Endothelial cell of umbilical vein (primary cell): ENCODE measurements around the gene RNF186. TPM values are rescaled to one million over a fixed set of nuclear protein-coding genes. Genes with fewer than 3 reads are reported as not detected.

Source experiments
- BruUV-seq: library from RNA; stranded (reverse); fragments of 400-500 nt; replicated peaks from 2 replicates; lab custom pipeline; 2021; lab: Mats Ljungman, UMichigan
- CTCF ChIA-PET: fragments of 300-600, 350-600 bp; sonication (Branson Sonifier 250); formaldehyde crosslinking; loops from one replicate; lab custom pipeline; 2021; ENCODE audit warnings: antibody characterized with exemption, inconsistent platforms; lab: Charles Lee
- POLR2A ChIA-PET: fragments of 300-600, 350-600 bp; sonication (Branson Sonifier 250); formaldehyde crosslinking; loops from one replicate; lab custom pipeline; 2021; ENCODE audit warnings: antibody characterized with exemption, inconsistent platforms; lab: Charles Lee
- DNase-seq: peaks from one replicate; pipeline ENCODE4 v3.0.0-alpha.2; 2011; ENCODE audit warnings: low read depth, low spot score
- FAIRE-seq: peaks from 2 replicates; lab custom pipeline; 2011; peaks lifted over from hg19 to GRCh38; lab: Jason Lieb, UNC
- H2AFZ ChIP-seq: 2 replicates; pipeline ENCODE4 v1.6.0; 2012; ENCODE audit warnings: low read depth, low read length, control low read depth, inconsistent platforms
- H3K27ac ChIP-seq: 2 replicates; pipeline ENCODE4 v1.5.1; 2011; ENCODE audit warnings: low read depth, mild to moderate bottlenecking, control low read depth, low read length, moderate library complexity; ENCODE audit not compliant: insufficient read depth
- H3K27me3 ChIP-seq, 2 experiments: 2 replicates each; pipeline versions ENCODE4 v1.6.0 to v1.6.1; 2011; ENCODE audit warnings: low read length in 2 of 2, mixed read lengths in 1 of 2; ENCODE audit not compliant: control insufficient read depth in 2 of 2, insufficient read depth in 2 of 2
- H3K36me3 ChIP-seq, 2 experiments: 2 replicates in 1 of 2; 3 replicates in 1 of 2; pipeline ENCODE4 v1.5.1; 2011; ENCODE audit warnings: low read length in 2 of 2, mild to moderate bottlenecking in 1 of 2, moderate library complexity in 1 of 2; ENCODE audit not compliant: control insufficient read depth in 2 of 2, insufficient read depth in 2 of 2; ENCODE audit errors: extremely low read depth in 1 of 2
- H3K4me1 ChIP-seq: 3 replicates; pipeline ENCODE4 v1.5.1; 2011; ENCODE audit warnings: mild to moderate bottlenecking, low read length; ENCODE audit not compliant: control insufficient read depth, insufficient read depth; ENCODE audit errors: extremely low read depth
- H3K4me2 ChIP-seq: 2 replicates; pipeline ENCODE4 v1.6.1; 2011; ENCODE audit warnings: low read length, control low read depth, mixed read lengths; ENCODE audit not compliant: insufficient read depth
- H3K4me3 ChIP-seq, 3 experiments: fragments of 200-600 bp in 1 of 3; sonication (generic), shearing (Covaris generic) in 1 of 3; replicated peaks in 1 of 3; 2 replicates each; pipeline ENCODE4 v1.5.1; 2011 to 2016; ENCODE audit warnings: control low read depth in 3 of 3, low read length in 3 of 3, mild to moderate bottlenecking in 2 of 3, inconsistent platforms in 1 of 3, low read depth in 1 of 3, moderate library complexity in 1 of 3; ENCODE audit not compliant: insufficient read depth in 1 of 3
- H3K79me2 ChIP-seq: 2 replicates; pipeline ENCODE4 v1.6.0; 2012; ENCODE audit warnings: low read length, inconsistent platforms; ENCODE audit not compliant: control insufficient read depth, insufficient read depth
- H3K9ac ChIP-seq: replicated peaks from 2 replicates; pipeline ENCODE3; 2011; ENCODE audit warnings: low read length, control low read depth; ENCODE audit not compliant: insufficient read depth; ENCODE audit errors: extremely low read depth
- H3K9me1 ChIP-seq: replicated peaks from 3 replicates; pipeline ENCODE4 v1.6.0; 2011; ENCODE audit warnings: mild to moderate bottlenecking, low read length; ENCODE audit not compliant: control insufficient read depth, insufficient read depth; ENCODE audit errors: extremely low read depth
- H3K9me3 ChIP-seq: replicated peaks from 2 replicates; pipeline ENCODE4 v1.5.1; 2012; ENCODE audit warnings: low read length, inconsistent platforms; ENCODE audit not compliant: control insufficient read depth, insufficient read depth
- H4K20me1 ChIP-seq: replicated peaks from 2 replicates; pipeline ENCODE3; 2011; ENCODE audit warnings: mild to moderate bottlenecking, low read length; ENCODE audit not compliant: control insufficient read depth, insufficient read depth; ENCODE audit errors: extremely low read depth
- EZH2 ChIP-seq: IDR thresholded peaks from 2 replicates; pipeline ENCODE4 v1.6.1; 2012; ENCODE audit warnings: borderline replicate concordance, low read depth, mild to moderate bottlenecking, moderate library complexity, low read length, inconsistent platforms; ENCODE audit not compliant: severe bottlenecking
- FOS ChIP-seq: IDR thresholded peaks from 2 replicates; pipeline ENCODE4 v1.6.1; 2011; ENCODE audit warnings: mild to moderate bottlenecking, low read length, moderate library complexity, borderline replicate concordance; ENCODE audit not compliant: insufficient read depth
- GATA2 ChIP-seq: IDR thresholded peaks from 2 replicates; pipeline ENCODE4 v1.7.0; 2011; ENCODE audit warnings: low read depth, mild to moderate bottlenecking, moderate library complexity, mixed read lengths, low read length; ENCODE audit not compliant: insufficient read length, insufficient read depth
- JUN ChIP-seq: IDR thresholded peaks from 2 replicates; pipeline ENCODE4 v1.6.1; 2011; ENCODE audit warnings: borderline replicate concordance, low read depth; ENCODE audit not compliant: insufficient read length, insufficient read depth
- MYC ChIP-seq: IDR thresholded peaks from one replicate; pipeline ENCODE4 v1.6.1; 2011; ENCODE audit warnings: mild to moderate bottlenecking, low read depth, low read length
- POLR2A ChIP-seq: IDR thresholded peaks from 2 replicates; pipeline ENCODE4 v1.6.1; 2012; ENCODE audit warnings: low read depth, mild to moderate bottlenecking, control low read depth, low read length
- POLR2AphosphoS5 ChIP-seq: IDR thresholded peaks from 2 replicates; pipeline ENCODE4 v1.6.1; 2012; ENCODE audit warnings: low read depth, mild to moderate bottlenecking, control low read depth, low read length, moderate library complexity; ENCODE audit not compliant: insufficient read depth
- dilution Hi-C: fragments of 300-500 bp; cut with MboI; formaldehyde crosslinking; loops from one replicate; pipeline ENCODE4 v1.15.0; 2019; ENCODE audit warnings: low sequenced_read_pairs; ENCODE audit not compliant: extremely low pct_ligation_motif_present
- intact Hi-C: fragments of 100-400 bp; cut with micrococcal nuclease; formaldehyde crosslinking; loops from one replicate; pipeline ENCODE4 v1.10.0; 2022
- polyA plus RNA-seq, 4 experiments: library from polyadenylated mRNA; depleted of rRNA in 3 of 4; stranded (reverse) in 3 of 4; unstranded in 1 of 4; fragments of >200 nt; gene quantifications; 2 replicates each; pipeline versions ENCODE4 v1.2.1 to v1.2.3, GENCODE V29; 2011 to 2012; ENCODE audit warnings: missing spikeins in 1 of 4
- total RNA-seq: library from RNA; stranded (reverse); gene quantifications from 2 replicates; pipeline ENCODE4 v1.2.3, GENCODE V29; 2021
- TF ChIP-seq, protein P1 (sequence below): IDR thresholded peaks from 2 replicates; pipeline ENCODE4 v1.6.1; 2011; ENCODE audit not compliant: insufficient read depth, insufficient read length
- TF ChIP-seq, protein P2 (sequence below), 2 donors: IDR thresholded peaks; 1 replicate in 1 of 2; 2 replicates in 1 of 2; pipeline ENCODE4 v1.5.1; 2011; ENCODE audit warnings: low read length in 2 of 2, mild to moderate bottlenecking in 2 of 2, moderate library complexity in 2 of 2, control low read depth in 1 of 2, inconsistent platforms in 1 of 2, low read depth in 1 of 2; ENCODE audit not compliant: insufficient read depth in 1 of 2; ENCODE audit errors: extremely low read depth in 1 of 2

The RNF186 gene
- total and polyA plus RNA-seq, 2 donors (not counting 3 experiments of a cell fraction or from before 2014, with no cell fraction given), result not detected

DNA sequence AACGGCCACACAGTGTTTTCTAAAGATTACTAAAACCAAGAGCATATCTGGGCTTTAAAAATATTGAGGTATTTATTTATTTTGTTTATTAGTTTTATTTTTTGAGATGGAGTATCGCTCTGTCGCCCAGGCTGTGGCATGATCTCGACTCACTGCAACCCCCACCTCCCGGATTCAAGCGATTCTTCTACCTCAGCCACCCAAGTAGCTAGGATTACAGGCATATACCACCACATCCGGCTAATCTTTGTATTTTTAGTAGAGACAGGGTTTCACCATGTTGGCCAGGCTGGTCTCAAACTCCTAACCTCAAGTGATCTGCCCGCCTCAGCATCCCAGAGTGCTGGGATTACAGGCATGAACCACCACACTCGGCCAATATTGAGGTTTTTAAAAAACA, 39.3 kb downstream of the RNF186 start:
- Histone ChIP-seq H3K9ac (no peak overlapping the region), H3K79me2 (no peaks in the 10 kb centered on the region), H3K27ac (no peak overlapping the region), H3K9me3 (no peaks in the 10 kb centered on the region), H3K4me2 (no peak overlapping the region), H4K20me1 (no peaks in the 10 kb centered on the region), H2AFZ (no peak overlapping the region), H3K4me3 (no peak overlapping the region), H3K4me1 (no peaks in the 10 kb centered on the region), H3K27me3 (no peaks in the 10 kb centered on the region), H3K9me1 (no peaks in the 10 kb centered on the region), H3K36me3 (no peaks in the 10 kb centered on the region)
- ChIA-PET POLR2A (no interaction called here), CTCF (interaction anchor here (1.1 kb wide), 1 partner anchor 14 kb away, joined by 3 read pairs; no protein-coding TSS in a partner anchor)
- TF ChIP-seq, protein P1, sequence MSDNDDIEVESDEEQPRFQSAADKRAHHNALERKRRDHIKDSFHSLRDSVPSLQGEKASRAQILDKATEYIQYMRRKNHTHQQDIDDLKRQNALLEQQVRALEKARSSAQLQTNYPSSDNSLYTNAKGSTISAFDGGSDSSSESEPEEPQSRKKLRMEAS, result no peak
- TF ChIP-seq, protein P2, sequence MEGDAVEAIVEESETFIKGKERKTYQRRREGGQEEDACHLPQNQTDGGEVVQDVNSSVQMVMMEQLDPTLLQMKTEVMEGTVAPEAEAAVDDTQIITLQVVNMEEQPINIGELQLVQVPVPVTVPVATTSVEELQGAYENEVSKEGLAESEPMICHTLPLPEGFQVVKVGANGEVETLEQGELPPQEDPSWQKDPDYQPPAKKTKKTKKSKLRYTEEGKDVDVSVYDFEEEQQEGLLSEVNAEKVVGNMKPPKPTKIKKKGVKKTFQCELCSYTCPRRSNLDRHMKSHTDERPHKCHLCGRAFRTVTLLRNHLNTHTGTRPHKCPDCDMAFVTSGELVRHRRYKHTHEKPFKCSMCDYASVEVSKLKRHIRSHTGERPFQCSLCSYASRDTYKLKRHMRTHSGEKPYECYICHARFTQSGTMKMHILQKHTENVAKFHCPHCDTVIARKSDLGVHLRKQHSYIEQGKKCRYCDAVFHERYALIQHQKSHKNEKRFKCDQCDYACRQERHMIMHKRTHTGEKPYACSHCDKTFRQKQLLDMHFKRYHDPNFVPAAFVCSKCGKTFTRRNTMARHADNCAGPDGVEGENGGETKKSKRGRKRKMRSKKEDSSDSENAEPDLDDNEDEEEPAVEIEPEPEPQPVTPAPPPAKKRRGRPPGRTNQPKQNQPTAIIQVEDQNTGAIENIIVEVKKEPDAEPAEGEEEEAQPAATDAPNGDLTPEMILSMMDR (IDR thresholded peaks at IDR 0.05; ENCODE audit: extremely low read depth in 1 of 2, insufficient read depth in 1 of 2, low read depth in 1 of 2, low read length in 2 of 2), result no peak
- DNase-seq (no peak), FAIRE-seq (no peak)
- dilution Hi-C loops, result no loop called here
- BruUV-seq, result no TSS peak
- intact Hi-C loops, result no loop called here

DNA sequence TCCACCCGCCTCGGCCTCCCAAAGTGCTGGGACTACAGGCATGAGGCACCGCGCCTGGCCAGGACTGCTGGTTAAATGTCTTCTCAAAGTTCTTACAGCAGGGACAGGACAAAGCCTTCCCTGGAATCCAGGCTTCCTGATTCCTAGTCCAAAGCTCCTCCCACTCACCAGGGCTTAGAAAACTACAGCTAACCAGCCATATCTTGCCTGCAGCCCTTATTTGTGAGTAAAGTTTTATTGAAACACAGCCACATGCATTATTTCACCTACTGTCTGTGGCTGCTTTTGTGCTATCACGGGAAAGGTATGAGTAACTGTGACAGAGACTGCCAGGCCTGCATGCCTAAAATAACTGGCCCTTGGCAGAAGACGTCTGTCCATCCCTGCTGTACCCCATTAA, 39.8 kb downstream of the RNF186 start:
- Histone ChIP-seq H3K4me1 (no peaks in the 10 kb centered on the region), H3K4me2 (no peak overlapping the region), H3K36me3 (no peaks in the 10 kb centered on the region), H3K9ac (no peak overlapping the region), H3K4me3 (no peak overlapping the region), H3K79me2 (no peaks in the 10 kb centered on the region), H3K9me3 (no peaks in the 10 kb centered on the region), H4K20me1 (no peaks in the 10 kb centered on the region), H2AFZ (no peak overlapping the region), H3K27ac (no peak overlapping the region), H3K9me1 (no peaks in the 10 kb centered on the region), H3K27me3 (no peaks in the 10 kb centered on the region)
- POLR2A ChIA-PET, result no interaction called here
- no peak for FAIRE-seq
- BruUV-seq, result no TSS peak
- DNase-seq, result no peak
- CTCF ChIA-PET, result interaction anchor here (1.1 kb wide), 1 partner anchor 14 kb away, joined by 3 read pairs; no protein-coding TSS in a partner anchor
- intact Hi-C loops (no loop called here), dilution Hi-C loops (no loop called here)
- TF ChIP-seq, protein P2 (IDR thresholded peaks at IDR 0.05; ENCODE audit: extremely low read depth in 1 of 2, insufficient read depth in 1 of 2, low read depth in 1 of 2, low read length in 2 of 2), result no peak
- TF ChIP-seq POLR2A, result no peak
- TF ChIP-seq MYC, result no peak
- no peak for TF ChIP-seq POLR2AphosphoS5
- no peak for TF ChIP-seq JUN
- no peak for TF ChIP-seq EZH2
- no peak for TF ChIP-seq GATA2
- no peak for TF ChIP-seq FOS
- TF ChIP-seq, protein P1, result no peak
